Naive thymus-derived CD4-positive, alpha-beta T cell (primary cell): ENCODE data around the gene LRMDA. TPM values are rescaled to one million over a fixed set of nuclear protein-coding genes. Genes with fewer than 3 reads are reported as not detected.

Experiments
- ATAC-seq: fragments of 150-1000 bp; cut with Tn5 transposase; 2 replicates; pipeline ENCODE4 v1.10.0; 2021; ENCODE audit warnings: mild to moderate bottlenecking, moderate library complexity
- CTCF ChIA-PET: fragments of 350-600 bp; sonication (Branson Sonifier 250); formaldehyde crosslinking; loops from one replicate; lab custom pipeline; 2021; ENCODE audit warnings: antibody characterized with exemption; lab: Charles Lee
- POLR2A ChIA-PET: fragments of 350-600 bp; sonication (Branson Sonifier 250); formaldehyde crosslinking; loops from one replicate; lab custom pipeline; 2021; ENCODE audit warnings: antibody characterized with exemption, inconsistent platforms; lab: Charles Lee
- DNase-seq, 9 donors: peaks; one replicate each; pipeline versions ENCODE4 v3.0.0 to v3.0.0-alpha.2; 2020 to 2022; ENCODE audit warnings: mixed read lengths in 1 of 9
- H3K27ac ChIP-seq: one replicate; pipeline ENCODE4 v1.7.0; 2013; ENCODE audit warnings: mild to moderate bottlenecking, low read depth, low read length, moderate library complexity
- H3K27me3 ChIP-seq, 2 donors: one replicate each; pipeline ENCODE4 v1.7.0; 2013; ENCODE audit warnings: low read length in 2 of 2, mild to moderate bottlenecking in 2 of 2, moderate library complexity in 2 of 2; ENCODE audit not compliant: control insufficient read depth in 2 of 2, insufficient read depth in 2 of 2
- H3K36me3 ChIP-seq, 3 experiments: 1 replicate in 2 of 3; 2 replicates in 1 of 3; pipeline ENCODE4 v1.7.0; 2013; ENCODE audit warnings: low read length in 3 of 3, mild to moderate bottlenecking in 3 of 3, moderate library complexity in 1 of 3; ENCODE audit not compliant: insufficient read depth in 3 of 3, control insufficient read depth in 2 of 3
- H3K4me1 ChIP-seq, 2 donors: one replicate each; pipeline ENCODE4 v1.7.0; 2013; ENCODE audit warnings: low read length in 2 of 2, mild to moderate bottlenecking in 2 of 2, moderate library complexity in 1 of 2; ENCODE audit not compliant: control insufficient read depth in 2 of 2, insufficient read depth in 2 of 2
- H3K4me3 ChIP-seq: 2 replicates; pipeline ENCODE4 v1.7.0; 2013; ENCODE audit warnings: mild to moderate bottlenecking, low read length
- H3K9me3 ChIP-seq, 3 experiments: 1 replicate in 2 of 3; 2 replicates in 1 of 3; pipeline ENCODE4 v1.7.0; 2013; ENCODE audit warnings: low read length in 3 of 3; ENCODE audit not compliant: control insufficient read depth in 2 of 3
- H3K27ac Mint-ChIP-seq, 9 donors: one replicate each; pipeline ENCODE4 v1.8.0; 2020 to 2022; ENCODE audit warnings: mixed read lengths in 9 of 9, mild to moderate bottlenecking in 8 of 9, moderate library complexity in 5 of 9, inconsistent platforms in 2 of 9
- H3K27me3 Mint-ChIP-seq, 5 donors: one replicate each; pipeline ENCODE4 v1.8.0; 2021 to 2022; ENCODE audit warnings: mixed read lengths in 5 of 5, mild to moderate bottlenecking in 1 of 5
- H3K36me3 Mint-ChIP-seq, 5 donors: one replicate each; pipeline ENCODE4 v1.8.0; 2020 to 2022; ENCODE audit warnings: mixed read lengths in 5 of 5, mild to moderate bottlenecking in 3 of 5, inconsistent platforms in 1 of 5
- H3K4me1 Mint-ChIP-seq, 7 donors: one replicate each; pipeline ENCODE4 v1.8.0; 2020 to 2022; ENCODE audit warnings: mixed read lengths in 7 of 7, mild to moderate bottlenecking in 3 of 7, inconsistent platforms in 1 of 7
- H3K4me3 Mint-ChIP-seq, 10 donors: one replicate each; pipeline ENCODE4 v1.8.0; 2020 to 2022; ENCODE audit warnings: mild to moderate bottlenecking in 10 of 10, mixed read lengths in 10 of 10, moderate library complexity in 6 of 10, inconsistent platforms in 2 of 10
- H3K9me3 Mint-ChIP-seq, 11 donors: one replicate each; pipeline ENCODE4 v1.8.0; 2020 to 2022; ENCODE audit warnings: mixed read lengths in 11 of 11, mild to moderate bottlenecking in 4 of 11, inconsistent platforms in 1 of 11, moderate library complexity in 1 of 11
- intact Hi-C, 2 donors: fragments of 100-400 bp; cut with micrococcal nuclease; formaldehyde crosslinking; loops; one replicate each; pipeline ENCODE4 v1.15.1; 2023
- polyA plus RNA-seq, 2 donors: library from polyadenylated mRNA; unstranded; fragments of 300-500 nt; fragmentation: Illumina TruSeq; gene quantifications; one replicate each; pipeline ENCODE4 v1.2.3, GENCODE V29; 2021
- total RNA-seq, 6 experiments: library from RNA in 5 of 6; stranded (reverse) in 5 of 6; gene quantifications; 1 replicate in 5 of 6; 2 replicates in 1 of 6; pipeline ENCODE4 v1.2.3 and lab custom pipeline; 2021 to 2026

LRMDA gene
- total and polyA plus RNA-seq, 7 experiments from 2014 or later, result 0.57 to 14.9 (median 3.0) TPM; not detected in 4

GRCh38 chr10:75815066-75815465, 383.6 kb downstream of the LRMDA start:
- Mint-ChIP-seq H3K27ac (no peak overlapping the region), H3K36me3 (no peaks in the 10 kb centered on the region), H3K27me3 (peaks cover 2 to 46% (median 32%) of the 10 kb centered on the region in 5 donors), H3K9me3 (peaks cover 0 to 2% (median 0%) of the 10 kb centered on the region in 11 donors), H3K4me3 (no peak overlapping the region), H3K4me1 (no peaks in the 10 kb centered on the region)
- ATAC-seq, result no peak
- Histone ChIP-seq H3K4me1 (no peaks in the 10 kb centered on the region), H3K27me3 (no peaks in the 10 kb centered on the region), H3K4me3 (no peak overlapping the region), H3K9me3 (no peaks in the 10 kb centered on the region), H3K27ac (no peak overlapping the region), H3K36me3 (no peaks in the 10 kb centered on the region)
- intact Hi-C loops, result no loop called here
- CTCF ChIA-PET, result no interaction called here
- POLR2A ChIA-PET, result no interaction called here
- no peak for DNase-seq

- H3K36me3 Mint-ChIP-seq, result no peaks in the 10 kb centered on the region
- Histone ChIP-seq H3K9me3 (no peaks in the 10 kb centered on the region), H3K36me3 (no peaks in the 10 kb centered on the region), H3K27me3 (peaks cover 0 to 3% of the 10 kb centered on the region in 2 donors), H3K4me3 (no peak overlapping the region), H3K4me1 (no peaks in the 10 kb centered on the region), H3K27ac (no peak overlapping the region)
- H3K27me3 Mint-ChIP-seq, result peaks cover 2 to 51% (median 32%) of the 10 kb centered on the region in 5 donors
- CTCF ChIA-PET, result no interaction called here
- peaks cover 0 to 4% (median 1%) of the 10 kb centered on the region in 11 donors for H3K9me3 Mint-ChIP-seq
- H3K4me3 Mint-ChIP-seq, result no peak overlapping the region
- POLR2A ChIA-PET, result no interaction called here
- DNase-seq (no peak), ATAC-seq (no peak)
- no peaks in the 10 kb centered on the region for H3K4me1 Mint-ChIP-seq
- intact Hi-C loops, result no loop called here
- no peak overlapping the region for H3K27ac Mint-ChIP-seq
These were observed 385.8 kb downstream of the LRMDA start for GRCh38 chr10:75817198-75817597.

GRCh38 chr10:75818552-75818951, 387.1 kb downstream of the LRMDA start:
- H3K27ac ChIP-seq, result no peak overlapping the region
- POLR2A ChIA-PET, result no interaction called here
- no peak overlapping the region for H3K4me3 ChIP-seq
- no peaks in the 10 kb centered on the region for H3K36me3 ChIP-seq
- intact Hi-C loops, result no loop called here
- Mint-ChIP-seq H3K36me3 (no peaks in the 10 kb centered on the region), H3K4me3 (no peak overlapping the region), H3K27ac (no peak overlapping the region), H3K27me3 (peaks cover 0 to 43% (median 26%) of the 10 kb centered on the region in 5 donors), H3K9me3 (peaks cover 0 to 7% (median 2%) of the 10 kb centered on the region in 11 donors), H3K4me1 (no peaks in the 10 kb centered on the region)
- ATAC-seq, result no peak
- H3K9me3 ChIP-seq, result no peaks in the 10 kb centered on the region
- no peak for DNase-seq
- H3K4me1 ChIP-seq, result no peaks in the 10 kb centered on the region
- CTCF ChIA-PET, result no interaction called here
- H3K27me3 ChIP-seq, result peaks cover 0 to 3% of the 10 kb centered on the region in 2 donors

GRCh38 chr10:75825235-75825634, 393.8 kb downstream of the LRMDA start:
- no peak overlapping the region for H3K27ac ChIP-seq
- no peak overlapping the region for H3K4me3 ChIP-seq
- no peaks in the 10 kb centered on the region for H3K36me3 ChIP-seq
- POLR2A ChIA-PET, result no interaction called here
- Mint-ChIP-seq H3K27me3 (peaks cover 0 to 6% (median 0%) of the 10 kb centered on the region in 5 donors), H3K9me3 (peaks cover 0 to 5% (median 3%) of the 10 kb centered on the region in 11 donors), H3K4me3 (no peak overlapping the region), H3K36me3 (no peaks in the 10 kb centered on the region), H3K27ac (no peak overlapping the region), H3K4me1 (no peaks in the 10 kb centered on the region)
- peaks cover 0 to 3% of the 10 kb centered on the region in 2 donors for H3K27me3 ChIP-seq
- DNase-seq (no peak), ATAC-seq (no peak)
- CTCF ChIA-PET, result no interaction called here
- intact Hi-C loops, result no loop called here
- H3K9me3 ChIP-seq, result no peaks in the 10 kb centered on the region
- no peaks in the 10 kb centered on the region for H3K4me1 ChIP-seq

GRCh38 chr10:75825661-75826060, 394.2 kb downstream of the LRMDA start:
- Mint-ChIP-seq H3K27ac (no peak overlapping the region), H3K27me3 (peaks cover 0 to 1% (median 0%) of the 10 kb centered on the region in 5 donors), H3K36me3 (no peaks in the 10 kb centered on the region), H3K4me1 (no peaks in the 10 kb centered on the region), H3K9me3 (peaks cover 0 to 6% (median 3%) of the 10 kb centered on the region in 11 donors), H3K4me3 (no peak overlapping the region)
- DNase-seq (no peak), ATAC-seq (no peak)
- peaks cover 0 to 3% of the 10 kb centered on the region in 2 donors for H3K27me3 ChIP-seq
- no peak overlapping the region for H3K4me3 ChIP-seq
- CTCF ChIA-PET, result no interaction called here
- intact Hi-C loops, result no loop called here
- H3K9me3 ChIP-seq, result no peaks in the 10 kb centered on the region
- no peaks in the 10 kb centered on the region for H3K36me3 ChIP-seq
- H3K4me1 ChIP-seq, result no peaks in the 10 kb centered on the region
- no peak overlapping the region for H3K27ac ChIP-seq
- POLR2A ChIA-PET, result no interaction called here

- intact Hi-C loops, result no loop called here
- Mint-ChIP-seq H3K27ac (no peak overlapping the region), H3K27me3 (peaks cover 0 to 7% (median 0%) of the 10 kb centered on the region in 5 donors), H3K9me3 (peaks cover 0 to 6% (median 2%) of the 10 kb centered on the region in 11 donors), H3K4me3 (no peak overlapping the region), H3K4me1 (no peaks in the 10 kb centered on the region), H3K36me3 (no peaks in the 10 kb centered on the region)
- POLR2A ChIA-PET, result no interaction called here
- CTCF ChIA-PET, result no interaction called here
- H3K4me3 ChIP-seq, result no peak overlapping the region
- H3K27ac ChIP-seq, result no peak overlapping the region
- H3K27me3 ChIP-seq, result peaks cover 0 to 2% of the 10 kb centered on the region in 2 donors
- ATAC-seq, result no peak
- H3K4me1 ChIP-seq, result no peaks in the 10 kb centered on the region
- no peak for DNase-seq
- no peaks in the 10 kb centered on the region for H3K36me3 ChIP-seq
- no peaks in the 10 kb centered on the region for H3K9me3 ChIP-seq
These were observed 395.4 kb downstream of the LRMDA start for GRCh38 chr10:75826846-75827245.

GRCh38 chr10:75827587-75828021, 396.2 kb downstream of the LRMDA start:
- no peak overlapping the region for H3K27ac ChIP-seq
- CTCF ChIA-PET, result no interaction called here
- H3K27me3 Mint-ChIP-seq, result peaks cover 0 to 12% (median 0%) of the 10 kb centered on the region in 5 donors
- H3K36me3 ChIP-seq, result no peaks in the 10 kb centered on the region
- no peaks in the 10 kb centered on the region for H3K27me3 ChIP-seq
- no peak overlapping the region for H3K4me3 Mint-ChIP-seq
- no peak overlapping the region for H3K27ac Mint-ChIP-seq
- no peak overlapping the region for H3K4me3 ChIP-seq
- H3K4me1 ChIP-seq, result no peaks in the 10 kb centered on the region
- POLR2A ChIA-PET, result no interaction called here
- no peak for DNase-seq
- intact Hi-C loops, result no loop called here
- peaks cover 0 to 12% (median 7%) of the 10 kb centered on the region in 11 donors for H3K9me3 Mint-ChIP-seq
- peaks cover 0 to 6% (median 0%) of the 10 kb centered on the region in 5 donors for H3K36me3 Mint-ChIP-seq
- no peaks in the 10 kb centered on the region for H3K9me3 ChIP-seq
- no peak for ATAC-seq
- peaks cover 0 to 2% (median 0%) of the 10 kb centered on the region in 7 donors for H3K4me1 Mint-ChIP-seq
